Stimulated activated CD8-positive, alpha-beta memory T cell treated with anti-CD3 and anti-CD28 coated beads, Interleukin-15, amount 100 ng/mL, for 48 hours (primary cell): ENCODE measurements around the gene BRMS1.

Experiments
- DNase-seq, 2 donors: peaks; one replicate each; pipeline ENCODE4 v3.0.0-alpha.2; 2020; ENCODE audit warnings: low read depth in 2 of 2

Gene BRMS1

GRCh38 chr11:66336234-66337102, 8.4 kb downstream of the BRMS1 start, which contains the start of gene RIN1:
RIN1 (minus strand) TSS chr11:66336434; CDS start chr11:66336402, 32 bp downstream.
- DNase-seq: peak; percentile 79 to 81

- DNase-seq: no peak
Measured at GRCh38 chr11:66335531-66336233, 9.2 kb downstream of the BRMS1 start.

GRCh38 chr11:66334605-66335442, 10.1 kb downstream of the BRMS1 start:
- no peak for DNase-seq

- DNase-seq: no peak
Measured at GRCh38 chr11:66333896-66334604, 10.9 kb downstream of the BRMS1 start.

GRCh38 chr11:66333220-66333877, 11.6 kb downstream of the BRMS1 start:
- DNase-seq: no peak

GRCh38 chr11:66332371-66333219, 12.3 kb downstream of the BRMS1 start:
- DNase-seq: no peak

- DNase-seq: no peak
Measured at GRCh38 chr11:66331542-66332370, 13.1 kb downstream of the BRMS1 start.

- no peak for DNase-seq
Measured at GRCh38 chr11:66330931-66331330, 14.0 kb downstream of the BRMS1 start.

- no peak for DNase-seq
Measured at GRCh38 chr11:66329165-66329673, 15.7 kb downstream of the BRMS1 start.

GRCh38 chr11:66328302-66329144, 16.4 kb downstream of the BRMS1 start:
- peak; percentile 68 to 75 for DNase-seq

GRCh38 chr11:66328031-66328301, 16.9 kb downstream of the BRMS1 start:
- DNase-seq: no peak

- no peak for DNase-seq
Measured at GRCh38 chr11:66327171-66328030, 17.5 kb downstream of the BRMS1 start.

GRCh38 chr11:66326261-66327111, 18.4 kb downstream of the BRMS1 start:
- no peak for DNase-seq

GRCh38 chr11:66325263-66325671, 19.6 kb downstream of the BRMS1 start:
- DNase-seq: no peak

GRCh38 chr11:66324664-66325063, 20.2 kb downstream of the BRMS1 start:
- DNase-seq: no peak

GRCh38 chr11:66323684-66324083, 21.2 kb downstream of the BRMS1 start:
- DNase-seq: no peak
